WTC11 (cell line): ENCODE results near the gene LRIF1. TPM values are rescaled to one million over a fixed set of nuclear protein-coding genes. Genes with fewer than 3 reads are reported as not detected.

Experiments used
- ATAC-seq: fragments of 200-7000 bp; cut with Tn5 transposase; 2 replicates; pipeline ENCODE4 v1.10.0; 2021; ENCODE audit warnings: mild to moderate bottlenecking, moderate library complexity
- CTCF ChIA-PET: fragments of 300-600 bp; sonication (Branson Sonifier 250); formaldehyde crosslinking; loops from one replicate; lab custom pipeline; 2021; ENCODE audit warnings: antibody characterized with exemption; lab: Charles Lee
- POLR2A ChIA-PET: fragments of 350-600 bp; sonication (Branson Sonifier 250); formaldehyde crosslinking; loops from one replicate; lab custom pipeline; 2021; ENCODE audit warnings: antibody characterized with exemption; lab: Charles Lee
- DNase-seq: peaks from one replicate; pipeline ENCODE4 v3.0.0; 2021; ENCODE audit warnings: low spot score
- H3K27ac Mint-ChIP-seq: 2 replicates; pipeline ENCODE4 v1.8.0; 2021; ENCODE audit warnings: mixed read lengths
- H3K27me3 Mint-ChIP-seq: 2 replicates; pipeline ENCODE4 v1.8.0; 2021; ENCODE audit warnings: low read depth, mild to moderate bottlenecking, moderate library complexity, mixed read lengths
- H3K36me3 Mint-ChIP-seq: 2 replicates; pipeline ENCODE4 v1.8.0; 2021; ENCODE audit warnings: mixed read lengths
- H3K4me1 Mint-ChIP-seq: 2 replicates; pipeline ENCODE4 v1.8.0; 2022; ENCODE audit warnings: mixed read lengths
- H3K4me3 Mint-ChIP-seq: 2 replicates; pipeline ENCODE4 v1.8.0; 2021; ENCODE audit warnings: mild to moderate bottlenecking, moderate library complexity, mixed read lengths
- H3K9me3 Mint-ChIP-seq: 2 replicates; pipeline ENCODE4 v1.8.0; 2021; ENCODE audit warnings: mixed read lengths
- AR ChIP-seq: fragments of 250-450 bp; sonication (Bioruptor Pico); IDR thresholded peaks from 2 replicates; pipeline ENCODE4 v1.9.0; 2021; ENCODE audit warnings: mild to moderate bottlenecking
- CDX4 ChIP-seq: fragments of 250-450 bp; sonication (Bioruptor Pico); IDR thresholded peaks from 2 replicates; pipeline ENCODE4 v1.9.0; 2021; ENCODE audit warnings: moderate library complexity, mild to moderate bottlenecking, inconsistent platforms, borderline replicate concordance
- CREB1 ChIP-seq: sonication (generic); formaldehyde crosslinking; IDR thresholded peaks from 2 replicates; pipeline ENCODE4 v1.8.0; 2023; ENCODE audit warnings: mild to moderate bottlenecking, missing genetic modification reagents
- EMX1 ChIP-seq: fragments of 250-450 bp; sonication (Bioruptor Pico); IDR thresholded peaks from 2 replicates; pipeline ENCODE4 v1.8.0; 2021; ENCODE audit warnings: mild to moderate bottlenecking
- ESRRA ChIP-seq: sonication (generic); formaldehyde crosslinking; IDR thresholded peaks from 2 replicates; pipeline ENCODE4 v1.8.1; 2022; ENCODE audit warnings: mild to moderate bottlenecking, missing genetic modification reagents, borderline replicate concordance
- FOXK1 ChIP-seq: sonication (generic); formaldehyde crosslinking; IDR thresholded peaks from 2 replicates; pipeline ENCODE4 v1.8.0; 2022; ENCODE audit warnings: mild to moderate bottlenecking, moderate library complexity, missing genetic modification reagents
- IRF1 ChIP-seq: sonication (generic); formaldehyde crosslinking; IDR thresholded peaks from 2 replicates; pipeline ENCODE4 v1.8.0; 2023; ENCODE audit warnings: missing genetic modification reagents
- MLX ChIP-seq: sonication (generic); formaldehyde crosslinking; IDR thresholded peaks from 2 replicates; pipeline ENCODE4 v1.8.1; 2023; ENCODE audit warnings: mild to moderate bottlenecking, missing genetic modification reagents, moderate library complexity
- MXD4 ChIP-seq: fragments of 250-450 bp; sonication (Bioruptor Pico); IDR thresholded peaks from 2 replicates; pipeline ENCODE4 v1.8.0; 2021; ENCODE audit warnings: mild to moderate bottlenecking, moderate library complexity, borderline replicate concordance
- MYBL2 ChIP-seq: sonication (generic); formaldehyde crosslinking; IDR thresholded peaks from 2 replicates; pipeline ENCODE4 v1.8.1; 2023; ENCODE audit warnings: mild to moderate bottlenecking, moderate library complexity, missing genetic modification reagents
- NR3C1 ChIP-seq: sonication (generic); formaldehyde crosslinking; conservative IDR thresholded peaks from 2 replicates; pipeline ENCODE4 v1.8.1; 2023; ENCODE audit warnings: low read depth, mild to moderate bottlenecking, missing genetic modification reagents
- OVOL2 ChIP-seq: fragments of 250-450 bp; sonication (Bioruptor Pico); IDR thresholded peaks from 2 replicates; pipeline ENCODE4 v1.9.0; 2021; ENCODE audit warnings: mild to moderate bottlenecking, borderline replicate concordance
- PRDM15 ChIP-seq: sonication (generic); formaldehyde crosslinking; IDR thresholded peaks from 2 replicates; pipeline ENCODE4 v1.8.0; 2022; ENCODE audit warnings: missing genetic modification reagents
- SOX15 ChIP-seq: fragments of 250-450 bp; sonication (Bioruptor Pico); IDR thresholded peaks from 2 replicates; pipeline ENCODE4 v1.9.0; 2021; ENCODE audit warnings: mild to moderate bottlenecking
- ZNF121 ChIP-seq: sonication (generic); formaldehyde crosslinking; IDR thresholded peaks from 2 replicates; pipeline ENCODE4 v1.8.0; 2023; ENCODE audit warnings: missing genetic modification reagents
- ZNF281 ChIP-seq: sonication (generic); formaldehyde crosslinking; IDR thresholded peaks from 2 replicates; pipeline ENCODE4 v1.8.0; 2023; ENCODE audit warnings: mild to moderate bottlenecking, missing genetic modification reagents
- ZNF396 ChIP-seq: fragments of 250-450 bp; sonication (Bioruptor Pico); IDR thresholded peaks from 2 replicates; pipeline ENCODE4 v1.8.0; 2021; ENCODE audit warnings: mild to moderate bottlenecking, moderate library complexity, borderline replicate concordance
- ZNF671 ChIP-seq: fragments of 250-450 bp; sonication (Bioruptor Pico); IDR thresholded peaks from 2 replicates; pipeline ENCODE4 v1.8.0; 2021; ENCODE audit warnings: mild to moderate bottlenecking
- total RNA-seq: library from RNA; stranded (reverse); gene quantifications from 3 replicates; pipeline ENCODE4 v1.2.3, GENCODE V29; 2021

LRIF1 gene
- total RNA-seq, 1 experiment from 2014 or later: 17.2 TPM

GRCh38 chr1:110928191-110928590 is 35.5 kb downstream of the LRIF1 start (continued):
- TF ChIP-seq PRDM15: no peak

- no peaks in the 10 kb centered on the region for H3K36me3 Mint-ChIP-seq
- peaks cover 6% of the 10 kb centered on the region for H3K4me1 Mint-ChIP-seq
- peaks cover 29% of the 10 kb centered on the region for H3K9me3 Mint-ChIP-seq
- CTCF ChIA-PET: no interaction called here
- ATAC-seq: peak; percentile 92
- TF ChIP-seq EMX1 (CRISPR knock-in tag) (no peak), AR (CRISPR knock-in tag) (no peak), MYBL2 (no peak), SOX15 (no peak), ZNF671 (CRISPR knock-in tag) (no peak), IRF1 (CRISPR knock-in tag) (no peak), ZNF281 (CRISPR knock-in tag) (no peak), ESRRA (CRISPR knock-in tag) (no peak), ZNF396 (CRISPR knock-in tag) (no peak), MLX (CRISPR knock-in tag) (no peak), ZNF121 (CRISPR knock-in tag) (no peak), CDX4 (CRISPR knock-in tag) (no peak), MXD4 (no peak), NR3C1 (no peak), FOXK1 (CRISPR knock-in tag) (no peak), OVOL2 (CRISPR knock-in tag) (no peak), CREB1 (no peak)
- DNase-seq: no peak
- H3K4me3 Mint-ChIP-seq: peak overlapping the region; percentile 50
- H3K27ac Mint-ChIP-seq: no peak overlapping the region; the same call in 1 of the 2 replicates
- no peaks in the 10 kb centered on the region; the same call in 1 of the 2 replicates for H3K27me3 Mint-ChIP-seq
- POLR2A ChIA-PET: no interaction called here
Measured at GRCh38 chr1:110927484-110928075, 36.1 kb downstream of the LRIF1 start.
